Activated B cell treated with CpG ODN at 0.5 μM for 24 hours (primary cell): ENCODE results near the gene ELP5. TPM values are rescaled to one million over a fixed set of nuclear protein-coding genes. Genes with fewer than 3 reads are reported as not detected.
A peak's percentile ranks its signal among the peaks of the same experiment; 100 is the strongest.

Experiments used
- ATAC-seq: fragments of 200-7000 bp; cut with Tn5 transposase; one replicate; pipeline ENCODE4 v1.10.0; 2021; ENCODE audit warnings: low read depth, mild to moderate bottlenecking, moderate library complexity
- CTCF ChIA-PET: fragments of 350-600 bp; sonication (Branson Sonifier 250); formaldehyde crosslinking; loops from one replicate; lab custom pipeline; 2021; ENCODE audit warnings: antibody characterized with exemption; lab: Charles Lee
- POLR2A ChIA-PET: fragments of 350-600 bp; sonication (Branson Sonifier 250); formaldehyde crosslinking; loops from one replicate; lab custom pipeline; 2021; ENCODE audit warnings: antibody characterized with exemption; lab: Charles Lee
- DNase-seq: peaks from one replicate; pipeline ENCODE4 v3.0.0; 2022
- H3K27ac Mint-ChIP-seq: one replicate; pipeline ENCODE4 v1.8.0; 2020; ENCODE audit warnings: mixed read lengths
- H3K27me3 Mint-ChIP-seq: one replicate; pipeline ENCODE4 v1.8.0; 2021; ENCODE audit warnings: mixed read lengths
- H3K36me3 Mint-ChIP-seq: one replicate; pipeline ENCODE4 v1.8.0; 2021; ENCODE audit warnings: low read depth, mixed read lengths
- H3K4me1 Mint-ChIP-seq: one replicate; pipeline ENCODE4 v1.8.0; 2021; ENCODE audit warnings: mixed read lengths
- H3K4me3 Mint-ChIP-seq: one replicate; pipeline ENCODE4 v1.8.0; 2020; ENCODE audit warnings: mild to moderate bottlenecking, mixed read lengths
- H3K9me3 Mint-ChIP-seq: one replicate; pipeline ENCODE4 v1.8.0; 2020; ENCODE audit warnings: mixed read lengths
- CTCF ChIP-seq: fragments of 200-600 bp; IDR thresholded peaks from one replicate; pipeline ENCODE4 v1.8.0; 2022; ENCODE audit warnings: antibody characterized with exemption, mild to moderate bottlenecking
- intact Hi-C: fragments of 100-400 bp; cut with micrococcal nuclease; formaldehyde crosslinking; loops from one replicate; pipeline ENCODE4 v1.15.1; 2024
- total RNA-seq: library from RNA; stranded (reverse); gene quantifications from 2 replicates; pipeline ENCODE4 v1.2.3, GENCODE V29; 2022

ELP5 gene
- total RNA-seq, 1 donor from 2014 or later = 49.2 TPM

- intact Hi-C loops = loop anchor here (1.0 to 5.0 kb wide), 2 partner anchors 9 to 36 kb away; partner anchors contain the start of gene ELP5
- Mint-ChIP-seq H3K9me3 (no peaks in the 10 kb centered on the region), H3K27me3 (peaks cover 11% of the 10 kb centered on the region), H3K27ac (peak overlapping the region; percentile 76), H3K36me3 (peaks cover 23% of the 10 kb centered on the region), H3K4me3 (peak overlapping the region; percentile 77), H3K4me1 (peaks cover 29% of the 10 kb centered on the region)
- no peak for TF ChIP-seq CTCF
- DNase-seq = peak; percentile 40
- ATAC-seq = peak; percentile 60
- ChIA-PET CTCF (no interaction called here), POLR2A (interaction anchor here (0.6 to 1.0 kb wide), 4 partner anchors 10 to 111 kb away, joined by 3 to 4 read pairs (median 4); partner anchors contain the start of genes CTDNEP1 and GABARAP)
Measured at GRCh38 chr17:7261379-7262191, 9.6 kb downstream of the ELP5 start.

DNA sequence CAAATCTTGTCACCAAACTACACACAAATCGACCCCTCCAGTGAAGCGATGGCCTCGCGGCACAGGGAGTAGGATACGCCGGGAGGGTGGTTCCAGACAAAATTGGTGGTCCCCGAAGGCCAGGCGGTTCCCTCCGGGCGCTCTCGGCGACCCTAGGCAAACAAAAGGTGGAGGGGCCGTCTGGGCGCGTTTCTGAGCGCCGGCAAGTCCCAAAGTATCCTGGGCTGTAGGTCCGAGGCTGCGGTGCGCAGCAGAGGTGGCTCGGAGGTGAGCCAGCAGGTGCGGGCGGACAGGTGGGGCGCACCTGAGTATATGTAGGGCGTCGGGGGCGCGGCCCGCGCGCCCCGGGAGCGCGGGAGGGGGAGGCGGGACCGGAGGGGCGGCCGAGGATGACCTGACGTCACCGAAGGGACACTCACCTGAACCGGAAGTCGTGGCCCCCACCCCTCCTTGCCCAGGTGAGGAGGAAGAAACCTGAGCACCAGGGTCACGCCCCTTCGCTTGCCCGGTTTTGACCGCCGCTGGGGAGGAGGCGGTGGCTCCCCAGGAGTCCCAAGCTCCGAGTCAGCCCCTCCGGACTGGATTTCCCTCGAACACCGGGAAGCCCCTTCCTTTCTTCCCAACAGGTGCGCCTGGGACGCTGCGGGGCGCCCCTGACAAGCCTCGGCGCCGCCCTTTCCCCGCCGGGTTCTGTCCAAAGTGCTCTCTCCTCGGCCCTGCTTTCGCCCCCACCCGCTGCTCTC, 10.3 kb downstream of the ELP5 start, which contains the start of gene CLDN7:
Gene CLDN7, minus strand, starts transcription at position 287 of the 743 bp plus-strand sequence. CDS start 435 bp downstream, outside the sequence.
- CTCF ChIA-PET = interaction anchor here (1.0 kb wide), 1 partner anchor 42 kb away, joined by 3 read pairs; no protein-coding TSS in a partner anchor
- peaks cover 16% of the 10 kb centered on the region for H3K36me3 Mint-ChIP-seq
- peak within 1 kb of the TSS; percentile 77 for H3K4me3 Mint-ChIP-seq
- DNase-seq (peak; percentile 22), ATAC-seq (no peak)
- H3K27ac Mint-ChIP-seq = peak within 1 kb of the TSS; percentile 76
- no peaks in the 10 kb centered on the region for H3K9me3 Mint-ChIP-seq
- no peak for TF ChIP-seq CTCF
- H3K27me3 Mint-ChIP-seq = peaks cover 15% of the 10 kb centered on the region
- POLR2A ChIA-PET = interaction anchor here (0.9 to 1.0 kb wide), 2 partner anchors 20 to 43 kb away, joined by 4 read pairs; partner anchors contain the start of gene GABARAP
- intact Hi-C loops = loop anchor here (5.0 kb wide), 1 partner anchor 35 kb away; no protein-coding TSS in a partner anchor
- peaks cover 29% of the 10 kb centered on the region for H3K4me1 Mint-ChIP-seq

DNA sequence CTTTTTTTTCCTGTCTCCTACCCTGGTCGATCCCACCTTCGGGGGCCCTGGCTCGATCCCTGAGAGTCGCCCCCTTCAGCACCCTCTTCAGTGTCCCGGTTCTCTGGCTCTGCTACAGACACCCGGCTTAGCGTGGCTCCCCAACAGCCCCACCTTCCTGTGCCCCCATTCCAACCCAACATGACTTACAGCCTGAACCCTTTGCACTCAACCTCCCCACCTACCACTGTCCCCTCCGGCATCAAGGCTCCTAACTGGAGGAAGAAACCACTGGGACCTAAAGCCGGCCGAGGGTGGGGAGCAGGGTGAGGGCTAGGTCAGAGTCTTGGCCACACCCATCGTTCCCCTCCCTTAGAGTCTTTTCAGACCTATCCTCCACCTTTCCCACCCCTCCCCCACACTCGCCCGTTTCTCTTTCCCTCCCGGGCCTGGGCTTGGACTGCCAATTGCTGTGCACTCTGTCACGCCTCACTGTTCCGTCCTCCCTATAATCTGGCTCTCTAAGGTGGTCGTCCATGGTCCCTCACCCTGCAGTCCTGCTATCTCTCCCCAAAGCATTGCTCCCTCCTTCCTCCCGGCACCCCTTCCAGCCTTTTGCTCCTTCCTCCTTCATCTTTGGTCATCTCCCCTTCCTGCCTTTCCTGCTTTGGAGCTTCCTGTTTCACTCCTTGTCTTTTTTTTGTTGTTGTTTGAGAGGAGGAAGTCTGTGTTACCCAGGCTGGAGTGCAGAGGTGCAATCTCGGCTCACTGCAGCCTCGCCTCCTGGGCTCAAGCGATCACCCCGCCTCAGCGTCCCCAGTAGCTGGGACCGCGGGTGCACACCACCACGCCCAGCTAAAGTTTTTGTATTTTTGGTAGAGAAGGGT, 11.2 kb downstream of the ELP5 start:
- ChIA-PET POLR2A (interaction anchor here (0.5 to 1.1 kb wide), 2 partner anchors 26 to 31 kb away, joined by 5 read pairs; no protein-coding TSS in a partner anchor), CTCF (interaction anchor here (1.0 kb wide), 2 partner anchors 33 to 42 kb away, joined by 3 read pairs; no protein-coding TSS in a partner anchor)
- peak overlapping the region; percentile 30 for H3K27ac Mint-ChIP-seq
- ATAC-seq (peak; percentile 19), DNase-seq (no peak)
- intact Hi-C loops = loop anchor here (5.0 kb wide), 1 partner anchor 34 kb away; no protein-coding TSS in a partner anchor
- no peaks in the 10 kb centered on the region for H3K9me3 Mint-ChIP-seq
- TF ChIP-seq CTCF = no peak
- peaks cover 13% of the 10 kb centered on the region for H3K36me3 Mint-ChIP-seq
- H3K27me3 Mint-ChIP-seq = peaks cover 15% of the 10 kb centered on the region
- H3K4me1 Mint-ChIP-seq = peaks cover 29% of the 10 kb centered on the region
- H3K4me3 Mint-ChIP-seq = peak overlapping the region; percentile 77

DNA sequence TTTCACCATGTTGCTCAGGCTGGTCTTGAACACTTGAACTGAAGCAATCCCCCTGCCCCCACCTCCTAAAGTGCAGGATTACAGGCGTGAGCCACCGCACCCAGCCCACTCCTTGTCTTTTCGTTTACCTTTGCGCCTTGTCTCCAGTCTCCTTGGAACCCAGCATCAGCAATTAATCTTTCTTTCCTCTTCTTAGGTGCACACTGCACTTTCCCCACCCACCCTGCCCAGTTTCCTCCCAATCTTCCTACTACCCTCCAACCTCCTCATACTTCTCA, 11.7 kb downstream of the ELP5 start:
- no peak for TF ChIP-seq CTCF
- Mint-ChIP-seq H3K27ac (no peak overlapping the region), H3K9me3 (no peaks in the 10 kb centered on the region), H3K27me3 (peaks cover 17% of the 10 kb centered on the region), H3K4me3 (peak overlapping the region; percentile 77), H3K36me3 (peaks cover 7% of the 10 kb centered on the region), H3K4me1 (peaks cover 29% of the 10 kb centered on the region)
- ChIA-PET CTCF (interaction anchor here (1.0 kb wide), 1 partner anchor 32 kb away, joined by 3 read pairs; no protein-coding TSS in a partner anchor), POLR2A (interaction anchor here (0.5 to 1.1 kb wide), 2 partner anchors 26 to 32 kb away, joined by 5 read pairs; no protein-coding TSS in a partner anchor)
- DNase-seq = no peak
- ATAC-seq = no peak
- intact Hi-C loops = loop anchor here (5.0 kb wide), 1 partner anchor 34 kb away; no protein-coding TSS in a partner anchor
